ENCODE data around the gene AP1G1. TPM values are rescaled to one million over a fixed set of nuclear protein-coding genes. Genes with fewer than 3 reads are reported as not detected.

AP1G1 gene
- total RNA-seq, 2 donors from 2014 or later, result 62.7 to 68.5 TPM

- DNase-seq, result no peak
- peak overlapping the region; percentile 44 for H3K27ac Mint-ChIP-seq
- TF ChIP-seq CTCF (conservative IDR thresholded peaks at IDR 0.05), result no peak
- Histone ChIP-seq H3K4me1 (ENCODE audit: control insufficient read depth, insufficient read depth, low read length) (no peaks in the 10 kb centered on the region), H3K36me3 (ENCODE audit: control insufficient read depth, insufficient read depth, low read length) (peaks cover 61% of the 10 kb centered on the region), H3K9me3 (ENCODE audit: control insufficient read depth, low read length) (no peaks in the 10 kb centered on the region), H3K27me3 (ENCODE audit: control insufficient read depth, insufficient read depth, low read length, poor library complexity, severe bottlenecking) (no peaks in the 10 kb centered on the region), H3K27ac (ENCODE audit: low read depth, low read length) (no peak overlapping the region), H3K4me3 (ENCODE audit: low read length) (no peak overlapping the region), H3K9ac (ENCODE audit: extremely low read depth, low read length, poor library complexity, severe bottlenecking) (no peak overlapping the region)
- no peaks in the 10 kb centered on the region for H3K9me3 Mint-ChIP-seq
- H3K4me3 Mint-ChIP-seq, result no peak overlapping the region
- peaks cover 3% of the 10 kb centered on the region for H3K4me1 Mint-ChIP-seq
- H3K27me3 Mint-ChIP-seq (ENCODE audit: insufficient read depth), result no peaks in the 10 kb centered on the region
- WGBS, 2 experiments (ENCODE audit: insufficient coverage in 1 of 2, insufficient read length in 1 of 2), result 93 to 99% methylated on average over 8 to 10 of the region's 10 CpGs
- peaks cover 33% of the 10 kb centered on the region for H3K36me3 Mint-ChIP-seq (ENCODE audit: low read depth)
Measured at GRCh38 chr16:71777329-71777728, 31.3 kb downstream of the AP1G1 start.

GRCh38 chr16:71775949-71776348 is 32.7 kb downstream of the AP1G1 start:
- Mint-ChIP-seq H3K4me1 (peaks cover 3% of the 10 kb centered on the region), H3K27me3 (ENCODE audit: insufficient read depth) (no peaks in the 10 kb centered on the region), H3K4me3 (no peak overlapping the region), H3K27ac (no peak overlapping the region), H3K36me3 (ENCODE audit: low read depth) (peaks cover 44% of the 10 kb centered on the region), H3K9me3 (no peaks in the 10 kb centered on the region)
- Histone ChIP-seq H3K4me3 (ENCODE audit: low read length) (no peak overlapping the region), H3K9ac (ENCODE audit: extremely low read depth, low read length, poor library complexity, severe bottlenecking) (no peak overlapping the region), H3K36me3 (ENCODE audit: control insufficient read depth, insufficient read depth, low read length) (peaks cover 64% of the 10 kb centered on the region), H3K4me1 (ENCODE audit: control insufficient read depth, insufficient read depth, low read length) (no peaks in the 10 kb centered on the region), H3K27me3 (ENCODE audit: control insufficient read depth, insufficient read depth, low read length, poor library complexity, severe bottlenecking) (no peaks in the 10 kb centered on the region), H3K27ac (ENCODE audit: low read depth, low read length) (no peak overlapping the region), H3K9me3 (ENCODE audit: control insufficient read depth, low read length) (no peaks in the 10 kb centered on the region)
- DNase-seq, result no peak
- no peak for TF ChIP-seq CTCF (conservative IDR thresholded peaks at IDR 0.05)
- 98 to 100% methylated on average over 1 to 3 of the region's 4 CpGs for WGBS, 2 experiments (ENCODE audit: insufficient coverage in 1 of 2, insufficient read length in 1 of 2)

GRCh38 chr16:71771571-71771970 is 37.1 kb downstream of the AP1G1 start:
- no peaks in the 10 kb centered on the region for H3K4me1 Mint-ChIP-seq
- no peaks in the 10 kb centered on the region for H3K27me3 Mint-ChIP-seq (ENCODE audit: insufficient read depth)
- Histone ChIP-seq H3K27me3 (ENCODE audit: control insufficient read depth, insufficient read depth, low read length, poor library complexity, severe bottlenecking) (no peaks in the 10 kb centered on the region), H3K9me3 (ENCODE audit: control insufficient read depth, low read length) (no peaks in the 10 kb centered on the region), H3K4me3 (ENCODE audit: low read length) (no peak overlapping the region), H3K9ac (ENCODE audit: extremely low read depth, low read length, poor library complexity, severe bottlenecking) (no peak overlapping the region), H3K4me1 (ENCODE audit: control insufficient read depth, insufficient read depth, low read length) (no peaks in the 10 kb centered on the region), H3K27ac (ENCODE audit: low read depth, low read length) (no peak overlapping the region), H3K36me3 (ENCODE audit: control insufficient read depth, insufficient read depth, low read length) (peaks cover 80% of the 10 kb centered on the region)
- H3K27ac Mint-ChIP-seq, result no peak overlapping the region
- H3K4me3 Mint-ChIP-seq, result no peak overlapping the region
- peaks cover 55% of the 10 kb centered on the region for H3K36me3 Mint-ChIP-seq (ENCODE audit: low read depth)
- H3K9me3 Mint-ChIP-seq, result no peaks in the 10 kb centered on the region
- no peak for DNase-seq
- no peak for TF ChIP-seq CTCF (conservative IDR thresholded peaks at IDR 0.05)
